ENCODE measurements around the gene AKAP6.

- TF ChIP-seq CTCF (IDR thresholded peaks at IDR 0.05; ENCODE audit: low read depth, low read length, missing input control) (no peak), TAF1 (conservative IDR thresholded peaks at IDR 0.05) (no peak), REST (IDR thresholded peaks at IDR 0.05) (no peak), YY1 (IDR thresholded peaks at IDR 0.05) (no peak), FOXA1 (IDR thresholded peaks at IDR 0.05) (no peak), ATF3 (IDR thresholded peaks at IDR 0.05) (no peak), SP1 (IDR thresholded peaks at IDR 0.05) (no peak), JUND (IDR thresholded peaks at IDR 0.05) (no peak), GABPA (IDR thresholded peaks at IDR 0.05 in 1 of 2, conservative IDR thresholded peaks at IDR 0.05 in 1 of 2) (no peak), RAD21 (IDR thresholded peaks at IDR 0.05) (no peak), MAX (IDR thresholded peaks at IDR 0.05) (no peak), HNF4A (conservative IDR thresholded peaks at IDR 0.05) (no peak), RXRA (IDR thresholded peaks at IDR 0.05) (no peak), ZBTB33 (IDR thresholded peaks at IDR 0.05) (no peak)
Measured at GRCh38 chr14:32820682-32821081, 491.6 kb downstream of the AKAP6 start.
